ENCODE data around the gene ST3GAL5.
"Not testable (repeated sequence)": the region's sequence is repeated elsewhere in the genome, so short reads cannot be mapped to it uniquely, and the experiment has no call there.

ST3GAL5 gene

GRCh38 chr2:85888684-85889626 lies at the start of gene ST3GAL5:
Gene ST3GAL5, minus strand, starts transcription at chr2:85888990. Its CDS starts 85 bp downstream, at chr2:85888905.
- peak; percentile 82 for DNase-seq

- no peak for DNase-seq
These were observed 49.7 kb upstream of the ST3GAL5 start for GRCh38 chr2:85938456-85938855.

DNA sequence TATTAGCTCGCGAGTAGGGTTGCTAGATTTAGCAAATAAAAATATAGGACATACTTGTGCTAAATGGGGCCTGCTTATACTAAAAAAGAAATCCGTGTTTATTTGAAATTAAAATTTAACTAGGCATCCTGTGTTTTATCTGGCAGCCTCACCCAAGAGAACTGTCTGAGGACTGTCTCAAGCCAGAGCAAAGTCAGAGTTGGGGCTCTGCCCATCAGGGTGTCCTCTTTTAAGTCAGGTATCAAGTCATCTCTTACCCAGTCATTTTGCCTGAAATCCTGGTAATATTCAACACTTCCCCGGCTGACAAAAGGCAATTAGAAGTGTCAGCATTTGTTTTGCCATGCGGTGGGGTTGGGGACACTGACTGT lies 48.3 kb upstream of the ST3GAL5 start:
- DNase-seq = no peak

DNA sequence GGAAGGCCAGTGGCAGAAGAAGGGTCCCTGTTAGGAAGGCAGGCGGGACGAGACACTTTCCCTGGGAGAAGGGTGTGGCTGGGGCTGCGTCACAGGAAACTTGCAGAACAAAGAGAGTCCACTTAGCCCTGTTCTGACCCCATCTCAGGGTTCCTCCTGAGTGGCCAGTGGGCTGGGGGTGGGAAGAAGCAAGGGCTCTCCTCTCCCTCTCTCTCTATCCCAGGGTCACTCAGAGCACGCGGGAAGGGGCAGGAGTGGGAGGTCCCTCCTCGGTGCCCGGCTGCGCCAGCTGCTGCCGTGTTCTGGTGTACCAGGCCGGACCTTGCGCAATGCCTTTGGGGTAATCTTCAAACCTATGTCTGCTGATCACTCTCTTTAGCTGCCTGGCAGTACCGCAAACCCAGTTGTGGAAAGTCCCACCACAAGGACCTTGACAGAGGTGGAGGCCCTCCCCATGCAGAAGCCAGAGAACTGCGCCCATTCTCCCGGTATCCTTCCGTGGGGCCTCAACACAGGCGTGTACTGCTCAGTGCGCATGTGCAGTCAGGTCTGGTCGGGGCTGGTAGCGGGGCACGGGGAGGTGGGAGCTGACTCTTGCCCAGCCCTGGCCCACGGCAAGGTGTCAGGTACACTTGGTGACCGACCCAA lies 47.8 kb upstream of the ST3GAL5 start:
- no peak for DNase-seq

DNA sequence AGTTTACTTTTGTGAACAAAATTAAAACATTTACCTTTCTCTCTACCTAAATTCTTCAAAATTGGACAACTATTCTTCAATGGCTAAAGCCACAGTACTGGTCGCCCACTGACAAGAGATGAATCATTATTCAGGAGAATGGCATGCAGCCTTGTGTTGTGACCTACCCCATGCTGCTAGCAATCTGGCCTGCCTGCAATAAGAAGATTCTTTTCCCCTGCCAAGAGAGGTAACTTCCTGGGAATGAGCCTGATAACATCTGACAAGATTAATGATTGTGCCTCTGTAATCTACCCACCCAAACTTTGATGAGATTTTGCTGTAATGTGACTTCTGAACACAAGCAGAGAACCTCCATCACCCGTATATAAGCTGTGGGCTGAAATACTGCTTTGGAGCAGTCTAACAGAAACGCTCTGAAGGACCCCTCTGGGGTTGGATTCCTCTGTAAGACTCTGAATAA lies 47.0 kb upstream of the ST3GAL5 start:
- DNase-seq = peak; percentile 88

GRCh38 chr2:85935170-85935745 lies 46.5 kb upstream of the ST3GAL5 start:
- no peak for DNase-seq

DNA sequence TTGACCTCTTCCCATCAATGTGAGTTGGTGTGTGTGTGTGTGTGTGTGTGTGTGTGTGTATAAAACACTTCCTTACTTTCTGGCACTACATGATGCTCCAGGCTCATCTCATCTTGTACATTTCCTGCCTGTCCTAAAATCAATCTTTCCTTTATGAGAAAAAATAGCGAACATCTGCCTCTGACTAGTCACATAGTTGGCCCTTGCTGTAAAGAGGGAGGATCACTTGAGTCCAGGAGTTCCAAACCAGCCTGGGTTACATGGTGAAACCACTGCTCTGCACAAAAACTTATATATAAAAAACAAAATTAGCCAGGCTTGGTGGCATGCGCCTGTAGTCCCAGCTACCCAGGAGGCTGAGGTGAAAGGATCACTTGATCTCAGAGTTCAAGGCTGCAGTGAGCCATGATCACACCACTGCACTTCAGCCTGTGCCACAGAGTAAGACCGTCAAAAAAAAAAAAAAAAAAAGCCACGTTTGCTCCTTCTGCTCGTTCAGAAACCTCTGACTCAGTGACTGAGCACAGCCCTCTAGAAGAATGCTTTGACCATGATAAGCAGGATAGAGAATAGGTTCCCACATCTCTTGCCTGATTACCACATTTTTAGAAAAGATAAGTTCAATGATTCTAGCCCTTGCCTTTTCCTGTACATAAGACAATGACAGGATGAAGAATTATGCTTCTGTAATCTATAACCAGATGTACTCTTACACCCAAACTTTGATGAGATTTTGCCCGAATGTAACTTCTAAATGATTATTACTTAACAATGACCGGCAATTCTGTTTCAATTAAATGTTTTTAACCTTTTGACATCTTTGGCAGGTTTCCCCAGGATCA lies 45.2 kb upstream of the ST3GAL5 start:
- DNase-seq = peak; percentile 85

DNA sequence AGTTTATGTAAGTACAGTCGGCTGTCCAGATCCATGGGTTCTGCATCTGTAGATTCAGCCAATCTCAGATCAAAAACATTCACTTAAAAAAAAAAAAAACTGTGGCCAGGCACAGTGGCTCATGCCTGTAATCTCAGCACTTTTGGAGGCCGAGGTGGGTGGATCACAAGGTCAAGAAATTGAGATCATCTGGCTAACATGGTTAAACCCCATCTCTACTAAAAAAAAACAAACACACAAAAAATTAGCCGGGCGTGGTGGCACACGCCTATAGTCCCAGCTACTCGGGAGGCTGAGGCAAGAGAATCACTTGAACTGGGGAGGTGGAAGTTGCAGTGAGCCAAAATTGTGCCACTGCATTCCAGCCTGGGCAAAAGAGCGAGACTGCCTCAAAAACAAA lies 42.4 kb upstream of the ST3GAL5 start:
- not testable (repeated sequence) for DNase-seq

DNA sequence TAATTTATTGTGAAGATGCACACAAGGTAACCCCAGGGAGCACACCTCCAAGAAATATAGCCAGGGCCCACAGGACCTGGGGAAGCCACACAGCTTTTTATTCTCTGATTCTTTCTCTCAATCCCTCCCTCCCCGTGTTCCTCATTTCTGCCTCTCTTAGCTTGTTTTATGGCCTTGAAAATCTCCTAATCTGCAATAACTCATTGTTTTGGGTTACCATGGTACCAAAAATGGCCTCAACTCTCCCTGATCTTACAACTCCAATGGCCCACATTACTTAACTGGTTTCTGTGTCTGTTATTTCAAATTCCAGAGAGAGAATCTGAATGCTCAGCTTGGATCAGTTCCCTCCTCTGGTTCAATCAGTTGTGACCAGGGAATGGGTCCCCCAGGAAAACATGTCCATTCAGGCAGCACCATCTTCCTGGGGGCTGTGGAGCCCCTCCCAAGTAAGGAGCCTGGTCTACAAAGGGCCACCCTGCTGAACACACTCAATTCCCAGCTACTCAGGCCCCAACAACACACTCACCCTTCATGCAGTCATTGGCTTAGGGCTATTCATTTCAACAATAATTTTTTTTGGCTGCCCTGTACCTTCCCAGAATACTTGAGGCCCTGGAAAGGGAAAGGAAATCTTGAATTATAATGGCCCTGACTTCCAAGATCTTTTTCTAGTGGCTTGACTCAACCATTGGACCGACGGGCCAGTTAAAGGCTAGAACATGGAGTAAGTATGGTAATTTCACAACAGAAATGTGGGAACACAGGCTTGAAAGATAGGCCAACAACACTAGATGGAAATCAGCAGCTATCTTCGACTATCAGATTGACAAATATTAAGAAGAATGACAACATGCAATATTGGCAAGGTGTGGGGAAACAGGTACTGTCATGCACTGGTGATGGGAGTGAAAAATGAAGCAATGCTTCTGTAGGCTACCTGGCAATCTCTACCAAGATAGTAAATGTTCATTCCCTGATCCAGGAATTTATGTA lies 41.6 kb upstream of the ST3GAL5 start:
- DNase-seq = no peak

DNA sequence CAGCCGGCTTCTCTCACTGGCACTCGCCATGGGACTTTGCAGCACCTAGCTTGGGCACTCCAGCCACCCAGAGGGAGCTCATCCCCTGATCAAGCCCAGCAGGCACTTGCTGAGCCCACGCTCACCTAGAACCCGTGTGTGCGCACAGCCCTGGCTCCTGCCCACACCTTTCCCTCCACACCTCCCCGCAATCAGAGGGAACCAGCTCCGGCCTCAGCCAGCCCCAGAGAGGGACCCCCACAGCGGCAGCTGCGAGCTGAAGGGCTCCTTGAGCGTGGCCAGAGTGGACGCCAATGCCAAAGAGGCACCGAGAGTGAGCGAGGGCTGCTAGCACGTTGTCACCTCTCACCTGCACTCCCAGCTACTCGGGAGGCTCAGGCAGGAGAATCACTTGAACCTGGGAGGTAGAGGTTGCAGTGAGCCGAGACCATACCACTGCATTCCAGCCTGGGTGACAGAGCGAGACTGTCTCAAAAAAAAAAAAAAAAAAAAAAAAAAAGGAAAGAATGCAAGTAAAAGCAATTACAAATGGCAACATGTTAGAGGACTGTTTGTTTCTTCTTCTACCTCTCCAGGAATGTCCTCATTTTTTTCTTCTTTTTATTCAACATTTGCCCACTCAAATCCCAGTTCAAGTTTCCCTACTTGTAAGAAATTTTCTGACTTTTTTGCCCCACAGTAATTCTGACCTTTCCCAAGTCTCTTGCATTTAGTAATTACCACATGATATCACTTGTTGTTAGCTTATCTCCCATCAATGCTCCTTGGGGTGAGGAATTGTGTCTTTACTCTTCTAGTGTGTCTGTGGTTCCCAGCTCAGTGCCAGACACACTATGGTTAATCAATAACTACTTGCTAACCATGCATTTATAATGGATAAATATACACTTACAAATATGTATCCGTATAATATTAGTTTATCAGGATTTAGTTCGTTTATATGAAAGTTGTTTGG lies 40.6 kb upstream of the ST3GAL5 start:
- DNase-seq = no peak

- no peak for DNase-seq
These were observed 38.3 kb upstream of the ST3GAL5 start for GRCh38 chr2:85926931-85927661.

- no peak for DNase-seq
These were observed 37.7 kb upstream of the ST3GAL5 start for GRCh38 chr2:85926526-85926925.

DNA sequence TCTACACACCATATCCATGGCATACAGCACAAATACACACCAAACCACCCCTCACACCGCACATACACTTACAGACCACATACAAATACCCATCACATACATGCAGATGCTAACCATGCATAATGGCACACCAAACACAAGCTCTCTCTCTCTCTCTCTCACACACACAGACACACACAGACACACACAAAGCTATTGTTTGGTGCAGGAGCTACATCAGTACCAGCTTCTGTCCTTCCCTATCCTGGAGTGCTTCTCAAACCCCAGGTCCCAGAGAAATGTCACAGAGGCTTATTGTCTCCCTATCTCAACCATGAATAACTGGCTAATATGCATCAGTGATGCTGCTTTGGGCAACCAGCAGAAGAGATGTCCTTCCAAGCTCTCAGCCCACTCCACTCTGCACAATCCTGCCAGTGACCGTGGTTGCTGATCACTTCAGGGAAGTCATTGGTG lies 36.5 kb upstream of the ST3GAL5 start:
- DNase-seq = no peak

GRCh38 chr2:85924522-85924921 lies 35.7 kb upstream of the ST3GAL5 start:
- peak; percentile 23 for DNase-seq

- DNase-seq = no peak
These were observed 33.4 kb upstream of the ST3GAL5 start for GRCh38 chr2:85922199-85922598.

GRCh38 chr2:85921659-85922058 lies 32.9 kb upstream of the ST3GAL5 start:
- no peak for DNase-seq

DNA sequence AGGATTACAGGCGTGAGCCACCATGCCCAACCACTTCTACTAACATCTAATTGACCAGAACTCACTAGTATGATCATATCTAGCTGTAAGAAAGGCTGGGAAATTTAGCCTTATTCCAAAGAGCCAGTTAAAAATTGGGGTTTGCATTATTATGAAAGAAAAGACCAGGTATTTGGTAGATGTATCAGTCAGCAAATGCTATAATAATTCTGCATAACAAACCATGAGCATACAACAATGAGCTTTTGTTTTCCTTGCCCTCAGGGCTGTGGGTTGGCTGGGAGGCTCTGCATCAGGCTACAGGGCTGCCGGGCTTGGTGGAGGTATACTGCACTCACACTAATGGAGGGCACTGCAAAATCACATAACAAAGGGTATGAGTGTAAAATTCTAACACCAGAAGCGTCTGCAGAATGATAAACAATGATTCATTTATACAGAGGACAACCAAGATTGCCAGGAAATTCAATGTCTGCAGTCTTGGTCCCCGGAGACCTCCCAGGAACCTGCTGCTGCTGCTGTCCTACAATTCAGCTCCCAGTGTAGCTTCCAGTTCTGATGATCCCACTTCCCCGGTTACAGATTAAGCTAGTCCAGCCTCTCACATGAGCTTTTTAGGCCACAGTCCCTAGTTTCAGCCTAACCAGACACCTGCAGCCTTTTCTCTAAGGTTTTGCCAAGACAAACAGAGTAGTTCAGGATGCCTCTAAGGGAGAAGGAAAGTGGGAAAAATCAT lies 32.2 kb upstream of the ST3GAL5 start:
- peak; percentile 25 for DNase-seq

GRCh38 chr2:85917887-85918795 lies 29.4 kb upstream of the ST3GAL5 start:
- DNase-seq = no peak
